Cortex of kidney (tissue), 1 donor: ENCODE data around the gene IP6K1.
A peak's percentile ranks its signal among the peaks of the same experiment; 100 is the strongest.

Source experiments
- DNase-seq: peaks from one replicate; lab custom pipeline; 2025; lab: John Stamatoyannopoulos, UW

The IP6K1 gene

GRCh38 chr3:49723628-49724551 is 62.5 kb downstream of the IP6K1 start, which contains the start of gene GMPPB:
Gene GMPPB (minus strand): TSS chr3:49723951. CDS start chr3:49723726, 225 bp downstream.
- peak; percentile 81 for DNase-seq

GRCh38 chr3:49723296-49723627 is 63.1 kb downstream of the IP6K1 start:
- no peak for DNase-seq

- no peak for DNase-seq
These were observed 63.4 kb downstream of the IP6K1 start for GRCh38 chr3:49722896-49723295.

- DNase-seq = no peak
These were observed 64.2 kb downstream of the IP6K1 start for GRCh38 chr3:49721896-49722781.

- DNase-seq = no peak
These were observed 64.8 kb downstream of the IP6K1 start for GRCh38 chr3:49721596-49721895.

GRCh38 chr3:49720855-49721595 is 65.3 kb downstream of the IP6K1 start:
- DNase-seq = no peak

- DNase-seq = no peak
These were observed 67.0 kb downstream of the IP6K1 start, which contains the start of gene AMIGO3 for GRCh38 chr3:49719214-49719884. Gene AMIGO3 (minus strand): TSS chr3:49719684. CDS start chr3:49719465, 219 bp downstream.

GRCh38 chr3:49718858-49719213 is 67.5 kb downstream of the IP6K1 start:
- DNase-seq = no peak

GRCh38 chr3:49717959-49718857 is 68.1 kb downstream of the IP6K1 start:
- DNase-seq = no peak

- no peak for DNase-seq
These were observed 69.0 kb downstream of the IP6K1 start for GRCh38 chr3:49717211-49717958.

- DNase-seq = no peak
These were observed 69.6 kb downstream of the IP6K1 start for GRCh38 chr3:49716691-49717210.

- no peak for DNase-seq
These were observed 70.2 kb downstream of the IP6K1 start for GRCh38 chr3:49716169-49716568.

GRCh38 chr3:49715611-49716121 is 70.7 kb downstream of the IP6K1 start:
- no peak for DNase-seq

GRCh38 chr3:49714728-49715550 is 71.4 kb downstream of the IP6K1 start:
- no peak for DNase-seq

- DNase-seq = no peak
These were observed 72.8 kb downstream of the IP6K1 start for GRCh38 chr3:49713336-49714105.

- no peak for DNase-seq
These were observed 73.6 kb downstream of the IP6K1 start for GRCh38 chr3:49712631-49713317.

GRCh38 chr3:49712166-49712565 is 74.2 kb downstream of the IP6K1 start:
- DNase-seq = no peak
